ENCODE results near the gene GALNT10.

- TF ChIP-seq RAD21 (IDR thresholded peaks at IDR 0.05; ENCODE audit: low read depth) (no peak), EGR1 (IDR thresholded peaks at IDR 0.05; ENCODE audit: low read depth) (no peak), CTCF (IDR thresholded peaks at IDR 0.05 in 2 of 3, conservative IDR thresholded peaks at IDR 0.05 in 1 of 3; ENCODE audit: borderline replicate concordance in 1 of 3, insufficient read depth in 1 of 3, low read depth in 2 of 3, low read length in 2 of 3) (no peak), EZH2phosphoT487 (IDR thresholded peaks at IDR 0.05; ENCODE audit: borderline replicate concordance) (no peak), EZH2 (IDR thresholded peaks at IDR 0.05) (no peak), CEBPB (IDR thresholded peaks at IDR 0.05; ENCODE audit: low read depth) (no peak), POLR2A (IDR thresholded peaks at IDR 0.05; ENCODE audit: borderline replicate concordance, extremely low read depth, insufficient read depth, insufficient read length) (no peak), POLR2AphosphoS5 (IDR thresholded peaks at IDR 0.05; ENCODE audit: low read depth, low read length) (no peak), ZBTB33 (IDR thresholded peaks at IDR 0.05; ENCODE audit: extremely low read depth, insufficient replicate concordance, low read length) (no peak)
Observed at GRCh38 chr5:154271466-154271865, 80.9 kb downstream of the GALNT10 start.

All from HCT116 (cell line).